Lung (tissue), 12 donors: ENCODE results near the gene DCDC1. TPM values are rescaled to one million over a fixed set of nuclear protein-coding genes. Genes with fewer than 3 reads are reported as not detected.

ENCODE experiments used
- ATAC-seq: fragments of 200-7000 bp; cut with Tn5 transposase; one replicate; pipeline ENCODE4 v1.9.1; 2020; ENCODE audit warnings: moderate number of reproducible peaks; ENCODE audit not compliant: insufficient read depth, low FRiP score
- DNase-seq, 3 donors: peaks; one replicate each; pipeline ENCODE4 v3.0.0-alpha.2; 2013 to 2017
- H3K27ac ChIP-seq, 2 donors: one replicate each; pipeline ENCODE4 v1.5.1; 2013; ENCODE audit warnings: mild to moderate bottlenecking in 2 of 2, moderate library complexity in 2 of 2, control low read depth in 1 of 2, inconsistent platforms in 1 of 2, low read depth in 1 of 2, low read length in 1 of 2
- H3K27me3 ChIP-seq, 3 donors: one replicate each; pipeline ENCODE4 v1.5.1; 2013; ENCODE audit warnings: low read length in 2 of 3; ENCODE audit not compliant: control insufficient read depth in 3 of 3, insufficient read depth in 3 of 3
- H3K36me3 ChIP-seq, 4 donors: one replicate each; pipeline ENCODE4 v1.5.1; 2013; ENCODE audit warnings: low read length in 4 of 4, mild to moderate bottlenecking in 1 of 4, moderate library complexity in 1 of 4; ENCODE audit not compliant: control insufficient read depth in 4 of 4, insufficient read depth in 4 of 4
- H3K4me1 ChIP-seq, 5 donors: one replicate each; pipeline ENCODE4 v1.5.1; 2013; ENCODE audit warnings: low read length in 5 of 5, mild to moderate bottlenecking in 2 of 5, moderate library complexity in 1 of 5; ENCODE audit not compliant: control insufficient read depth in 5 of 5, insufficient read depth in 5 of 5
- H3K4me3 ChIP-seq: one replicate; pipeline ENCODE4 v1.5.1; 2013; ENCODE audit warnings: mild to moderate bottlenecking, control low read depth, moderate library complexity
- H3K9ac ChIP-seq, 2 donors: one replicate each; pipeline ENCODE4 v1.5.1; 2013; ENCODE audit warnings: low read length in 2 of 2, control low read depth in 1 of 2; ENCODE audit not compliant: insufficient read depth in 1 of 2
- H3K9me3 ChIP-seq, 4 donors: one replicate each; pipeline ENCODE4 v1.5.1; 2013; ENCODE audit warnings: low read length in 3 of 4, mild to moderate bottlenecking in 1 of 4, moderate library complexity in 1 of 4; ENCODE audit not compliant: control insufficient read depth in 4 of 4, insufficient read depth in 3 of 4
- CTCF ChIP-seq: IDR thresholded peaks from 2 replicates; pipeline ENCODE4 v1.5.1; 2012; ENCODE audit warnings: mild to moderate bottlenecking; ENCODE audit errors: control extremely low read depth, extremely low read depth
- WGBS, 2 donors: extraction: QIAGEN DNeasy Blood & Tissue Kit; methylation state at CpG; one replicate each; pipeline ENCODE4 v1.1.7; 2013; 5-methylcytosine and 5-hydroxymethylcytosine counted together
- polyA plus RNA-seq, 2 donors: library from polyadenylated mRNA; stranded (reverse); fragments of 200-250 nt; gene quantifications; one replicate each; pipeline ENCODE4 v1.2.1, GENCODE V29; 2013
- total RNA-seq, 2 donors: library from RNA; depleted of rRNA in 1 of 2; stranded (reverse); fragments of >200 nt in 1 of 2; gene quantifications; one replicate each; pipeline ENCODE4 v1.2.1, GENCODE V29; 2014 to 2021
- donor health status: control.
- donor health status: control.
- donor health status: Bipolar disorder and iron deficiency.
- donor health status: healthy.
- donor health status: DM: yes; HTN: yes; CAD: no.

DCDC1 gene
- total and polyA plus RNA-seq, 4 donors: 0.47 to 20.6 (median 4.7) TPM

GRCh38 chr11:30826911-30827310 lies 542.6 kb downstream of the DCDC1 start:
- TF ChIP-seq CTCF: no peak
- H3K4me1 ChIP-seq: no peaks in the 10 kb centered on the region
- H3K9ac ChIP-seq: no peak overlapping the region
- no peak for DNase-seq
- peaks cover 0 to 7% (median 0%) of the 10 kb centered on the region in 4 donors for H3K9me3 ChIP-seq
- H3K36me3 ChIP-seq: no peaks in the 10 kb centered on the region
- no peaks in the 10 kb centered on the region for H3K27me3 ChIP-seq
- WGBS, 2 donors: 88 to 90% methylated on average over 4 of the region's 4 CpGs
- no peak overlapping the region for H3K4me3 ChIP-seq
- H3K27ac ChIP-seq: no peak overlapping the region
- no peak for ATAC-seq

GRCh38 chr11:30825723-30826122 lies 543.8 kb downstream of the DCDC1 start:
- DNase-seq (no peak), ATAC-seq (no peak)
- H3K36me3 ChIP-seq: no peaks in the 10 kb centered on the region
- no peaks in the 10 kb centered on the region for H3K4me1 ChIP-seq
- H3K9ac ChIP-seq: no peak overlapping the region
- peaks cover 0 to 7% (median 0%) of the 10 kb centered on the region in 4 donors for H3K9me3 ChIP-seq
- 68 to 86% methylated on average over 3 of the region's 3 CpGs for WGBS, 2 donors
- no peaks in the 10 kb centered on the region for H3K27me3 ChIP-seq
- no peak overlapping the region for H3K4me3 ChIP-seq
- H3K27ac ChIP-seq: no peak overlapping the region
- no peak for TF ChIP-seq CTCF

GRCh38 chr11:30823119-30823518 lies 546.4 kb downstream of the DCDC1 start:
- H3K36me3 ChIP-seq: no peaks in the 10 kb centered on the region
- DNase-seq: no peak
- H3K9ac ChIP-seq: no peak overlapping the region
- no peak overlapping the region for H3K4me3 ChIP-seq
- no peak overlapping the region for H3K27ac ChIP-seq
- 92 to 98% methylated on average over 1 of the region's 1 CpG for WGBS, 2 donors
- ATAC-seq: no peak
- no peak for TF ChIP-seq CTCF
- no peaks in the 10 kb centered on the region for H3K27me3 ChIP-seq
- H3K4me1 ChIP-seq: no peaks in the 10 kb centered on the region
- peaks cover 0 to 4% (median 0%) of the 10 kb centered on the region in 4 donors for H3K9me3 ChIP-seq

GRCh38 chr11:30821438-30821965 lies 548.0 kb downstream of the DCDC1 start:
- 86 to 90% methylated on average over 3 of the region's 3 CpGs for WGBS, 2 donors
- no peaks in the 10 kb centered on the region for H3K9me3 ChIP-seq
- H3K27ac ChIP-seq: no peak overlapping the region
- no peak for DNase-seq
- ATAC-seq: no peak
- H3K4me3 ChIP-seq: no peak overlapping the region
- H3K9ac ChIP-seq: no peak overlapping the region
- H3K36me3 ChIP-seq: no peaks in the 10 kb centered on the region
- H3K4me1 ChIP-seq: no peaks in the 10 kb centered on the region
- no peak for TF ChIP-seq CTCF
- H3K27me3 ChIP-seq: no peaks in the 10 kb centered on the region
